ENCODE measurements around the gene USP6NL. TPM values are rescaled to one million over a fixed set of nuclear protein-coding genes. Genes with fewer than 3 reads are reported as not detected.

USP6NL gene
- total RNA-seq, 1 experiment from 2014 or later: 63.9 TPM

DNA sequence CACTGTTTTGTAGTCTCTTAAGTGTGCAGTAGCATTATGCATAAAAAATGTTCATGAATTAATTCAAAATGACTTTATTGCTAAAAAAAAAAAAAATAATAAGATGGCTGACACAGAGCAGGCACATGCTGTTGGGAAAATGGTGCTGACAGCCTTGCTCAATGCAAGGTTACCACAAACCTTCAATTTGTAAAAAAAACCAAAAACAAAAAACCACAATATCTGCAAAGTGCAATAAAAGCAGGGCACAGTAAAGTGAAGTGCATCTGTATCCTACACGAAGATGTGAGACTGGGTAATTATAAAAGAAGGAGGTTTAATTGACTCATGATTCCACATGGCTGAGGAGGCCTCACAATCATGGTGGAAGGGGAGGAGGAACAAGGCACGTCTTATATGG is 185.8 kb downstream of the USP6NL start:
- H3K4me3 ChIP-seq (ENCODE audit: low read length): no peak overlapping the region
- no peak overlapping the region for H3K4me2 ChIP-seq (ENCODE audit: low read depth, low read length, poor library complexity, severe bottlenecking)
- no peaks in the 10 kb centered on the region for H3K79me2 ChIP-seq (ENCODE audit: low read length)
- no peak overlapping the region for H2AFZ ChIP-seq (ENCODE audit: low read length)
- H3K36me3 ChIP-seq (ENCODE audit: insufficient read depth, low read length): no peaks in the 10 kb centered on the region
- H4K20me1 ChIP-seq (ENCODE audit: insufficient read depth, low read depth, low read length): no peaks in the 10 kb centered on the region
- H3K9me2 ChIP-seq (replicated peaks; ENCODE audit: insufficient read depth, low read length): no peaks in the 10 kb centered on the region
- H3K9me3 ChIP-seq (ENCODE audit: low read length): no peaks in the 10 kb centered on the region
- DNase-seq: no peak
- peaks cover 7% of the 10 kb centered on the region for H3K4me1 ChIP-seq (ENCODE audit: low read length)
- H3K27ac ChIP-seq (ENCODE audit: low read length): no peak overlapping the region
- H3K9ac ChIP-seq (ENCODE audit: low read length): no peak overlapping the region
- no peaks in the 10 kb centered on the region for H3K27me3 ChIP-seq (ENCODE audit: low read length)

DNA sequence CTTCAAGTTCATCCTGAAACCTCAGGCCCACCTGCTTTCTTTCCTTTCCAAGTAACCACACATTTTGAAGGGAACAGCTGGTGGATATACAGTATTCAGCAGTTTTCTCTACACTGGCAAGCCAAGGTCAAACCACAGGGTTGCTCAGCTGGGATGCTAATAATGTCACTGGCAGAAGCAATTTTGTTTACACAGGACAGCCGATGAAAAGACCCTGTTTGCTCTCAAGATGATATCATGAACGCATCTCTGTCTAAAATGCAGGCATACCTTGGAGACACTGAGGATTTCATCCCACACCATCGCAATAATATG is 186.2 kb downstream of the USP6NL start:
- peaks cover 7% of the 10 kb centered on the region for H3K4me1 ChIP-seq (ENCODE audit: low read length)
- H3K4me2 ChIP-seq (ENCODE audit: low read depth, low read length, poor library complexity, severe bottlenecking): no peak overlapping the region
- no peak overlapping the region for H3K27ac ChIP-seq (ENCODE audit: low read length)
- H3K27me3 ChIP-seq (ENCODE audit: low read length): no peaks in the 10 kb centered on the region
- H3K9me2 ChIP-seq (replicated peaks; ENCODE audit: insufficient read depth, low read length): no peaks in the 10 kb centered on the region
- H3K4me3 ChIP-seq (ENCODE audit: low read length): no peak overlapping the region
- no peaks in the 10 kb centered on the region for H4K20me1 ChIP-seq (ENCODE audit: insufficient read depth, low read depth, low read length)
- H3K9me3 ChIP-seq (ENCODE audit: low read length): no peaks in the 10 kb centered on the region
- H3K36me3 ChIP-seq (ENCODE audit: insufficient read depth, low read length): no peaks in the 10 kb centered on the region
- no peak overlapping the region for H2AFZ ChIP-seq (ENCODE audit: low read length)
- H3K79me2 ChIP-seq (ENCODE audit: low read length): no peaks in the 10 kb centered on the region
- DNase-seq: no peak
- no peak overlapping the region for H3K9ac ChIP-seq (ENCODE audit: low read length)

DNA sequence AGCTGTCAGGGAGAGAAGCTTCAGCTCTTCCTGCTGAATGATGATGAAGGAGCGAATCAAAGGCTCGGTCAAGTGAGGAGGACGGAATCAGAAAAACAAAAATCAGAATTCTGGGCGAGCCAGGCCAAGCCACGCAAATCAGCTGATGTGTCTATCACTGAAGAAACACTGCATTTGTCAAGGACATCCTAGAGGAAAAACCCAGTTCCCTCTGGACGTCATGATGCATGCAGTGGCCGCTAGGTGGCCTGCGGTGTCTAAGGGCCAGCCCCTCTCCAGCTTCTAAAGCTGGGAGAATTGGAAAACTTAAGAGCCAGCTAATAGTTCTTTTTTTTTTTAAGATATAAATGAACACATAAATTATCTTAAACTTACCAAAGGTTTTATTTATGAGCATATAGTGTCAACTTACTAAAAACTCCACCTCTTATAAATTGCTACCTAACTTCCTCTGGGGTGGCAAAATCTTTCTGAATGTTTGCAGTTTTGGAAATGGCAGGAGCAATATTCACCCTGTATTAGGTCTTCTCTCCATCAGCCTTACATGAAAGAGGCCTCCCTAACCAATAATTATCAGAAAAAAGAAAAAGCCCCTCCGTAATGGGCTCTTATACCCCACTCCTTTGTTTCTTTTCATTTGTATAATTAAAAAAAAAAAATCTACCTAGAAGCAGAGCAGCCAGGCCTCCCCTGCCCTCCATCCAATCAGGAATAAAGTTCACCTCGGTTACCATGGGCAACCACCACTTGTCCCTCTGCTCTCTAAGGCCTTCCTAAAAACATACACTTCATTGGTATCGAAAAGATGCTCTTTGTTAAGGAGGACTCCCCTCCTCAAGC is 186.8 kb downstream of the USP6NL start:
- Histone ChIP-seq H4K20me1 (ENCODE audit: insufficient read depth, low read depth, low read length) (no peaks in the 10 kb centered on the region), H3K4me1 (ENCODE audit: low read length) (peaks cover 7% of the 10 kb centered on the region), H3K9me3 (ENCODE audit: low read length) (no peaks in the 10 kb centered on the region), H3K79me2 (ENCODE audit: low read length) (no peaks in the 10 kb centered on the region), H3K27me3 (ENCODE audit: low read length) (no peaks in the 10 kb centered on the region), H3K4me3 (ENCODE audit: low read length) (no peak overlapping the region), H3K27ac (ENCODE audit: low read length) (no peak overlapping the region), H3K36me3 (ENCODE audit: insufficient read depth, low read length) (no peaks in the 10 kb centered on the region), H2AFZ (ENCODE audit: low read length) (no peak overlapping the region), H3K9me2 (replicated peaks; ENCODE audit: insufficient read depth, low read length) (no peaks in the 10 kb centered on the region), H3K4me2 (ENCODE audit: low read depth, low read length, poor library complexity, severe bottlenecking) (no peak overlapping the region), H3K9ac (ENCODE audit: low read length) (no peak overlapping the region)
- DNase-seq: peak; percentile 76

DNA sequence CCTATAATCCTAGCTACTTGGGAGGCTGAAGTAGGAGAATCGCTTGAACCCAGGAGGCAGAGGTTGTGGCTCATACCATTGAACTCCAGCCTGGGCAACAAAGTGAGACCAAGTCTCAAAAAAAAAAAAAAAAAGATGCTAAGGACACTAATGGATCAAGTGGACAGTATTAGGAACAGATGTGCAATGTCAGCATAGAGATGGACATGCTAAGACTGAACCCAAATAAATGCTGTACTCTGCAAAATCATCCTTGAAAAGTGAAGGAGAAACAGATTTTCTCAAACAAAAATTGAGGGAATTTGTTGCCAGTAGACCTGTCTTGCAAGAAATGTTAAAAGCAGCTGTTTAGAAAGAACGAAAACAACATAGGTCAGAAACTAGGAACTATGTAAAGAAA is 194.5 kb downstream of the USP6NL start:
- no peak overlapping the region for H3K9ac ChIP-seq (ENCODE audit: low read length)
- no peak overlapping the region for H3K27ac ChIP-seq (ENCODE audit: low read length)
- no peak overlapping the region for H2AFZ ChIP-seq (ENCODE audit: low read length)
- H4K20me1 ChIP-seq (ENCODE audit: insufficient read depth, low read depth, low read length): no peaks in the 10 kb centered on the region
- no peak overlapping the region for H3K4me3 ChIP-seq (ENCODE audit: low read length)
- no peaks in the 10 kb centered on the region for H3K4me1 ChIP-seq (ENCODE audit: low read length)
- H3K79me2 ChIP-seq (ENCODE audit: low read length): no peaks in the 10 kb centered on the region
- no peaks in the 10 kb centered on the region for H3K9me3 ChIP-seq (ENCODE audit: low read length)
- H3K9me2 ChIP-seq (replicated peaks; ENCODE audit: insufficient read depth, low read length): no peaks in the 10 kb centered on the region
- no peak overlapping the region for H3K4me2 ChIP-seq (ENCODE audit: low read depth, low read length, poor library complexity, severe bottlenecking)
- no peak for DNase-seq
- H3K36me3 ChIP-seq (ENCODE audit: insufficient read depth, low read length): no peaks in the 10 kb centered on the region
- no peaks in the 10 kb centered on the region for H3K27me3 ChIP-seq (ENCODE audit: low read length)

DNA sequence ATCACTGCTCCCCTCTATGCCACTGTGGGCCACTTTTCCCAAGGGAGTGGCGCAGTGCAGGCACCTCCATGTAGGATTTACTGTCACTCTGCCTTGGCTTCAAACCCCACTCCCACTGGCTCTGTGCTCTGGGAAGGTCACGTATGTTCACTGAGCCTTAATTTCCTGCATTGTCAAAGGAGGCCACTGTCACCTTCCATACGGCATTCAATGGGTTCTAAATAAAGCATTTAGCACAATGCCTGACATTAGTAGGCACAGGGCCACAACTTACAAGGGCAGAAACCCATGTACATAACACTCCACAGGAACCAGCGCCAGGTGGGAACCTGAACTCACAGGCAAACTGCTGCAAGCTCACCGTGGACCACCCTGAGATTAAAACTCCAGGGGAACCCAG is 196.4 kb downstream of the USP6NL start:
- Histone ChIP-seq H3K27me3 (ENCODE audit: low read length) (no peaks in the 10 kb centered on the region), H3K4me2 (ENCODE audit: low read depth, low read length, poor library complexity, severe bottlenecking) (no peak overlapping the region), H3K9me3 (ENCODE audit: low read length) (no peaks in the 10 kb centered on the region), H3K9me2 (replicated peaks; ENCODE audit: insufficient read depth, low read length) (no peaks in the 10 kb centered on the region), H3K4me1 (ENCODE audit: low read length) (no peaks in the 10 kb centered on the region), H3K27ac (ENCODE audit: low read length) (no peak overlapping the region), H4K20me1 (ENCODE audit: insufficient read depth, low read depth, low read length) (no peaks in the 10 kb centered on the region), H2AFZ (ENCODE audit: low read length) (no peak overlapping the region), H3K79me2 (ENCODE audit: low read length) (no peaks in the 10 kb centered on the region), H3K36me3 (ENCODE audit: insufficient read depth, low read length) (no peaks in the 10 kb centered on the region), H3K9ac (ENCODE audit: low read length) (no peak overlapping the region), H3K4me3 (ENCODE audit: low read length) (no peak overlapping the region)
- DNase-seq: no peak

DNA sequence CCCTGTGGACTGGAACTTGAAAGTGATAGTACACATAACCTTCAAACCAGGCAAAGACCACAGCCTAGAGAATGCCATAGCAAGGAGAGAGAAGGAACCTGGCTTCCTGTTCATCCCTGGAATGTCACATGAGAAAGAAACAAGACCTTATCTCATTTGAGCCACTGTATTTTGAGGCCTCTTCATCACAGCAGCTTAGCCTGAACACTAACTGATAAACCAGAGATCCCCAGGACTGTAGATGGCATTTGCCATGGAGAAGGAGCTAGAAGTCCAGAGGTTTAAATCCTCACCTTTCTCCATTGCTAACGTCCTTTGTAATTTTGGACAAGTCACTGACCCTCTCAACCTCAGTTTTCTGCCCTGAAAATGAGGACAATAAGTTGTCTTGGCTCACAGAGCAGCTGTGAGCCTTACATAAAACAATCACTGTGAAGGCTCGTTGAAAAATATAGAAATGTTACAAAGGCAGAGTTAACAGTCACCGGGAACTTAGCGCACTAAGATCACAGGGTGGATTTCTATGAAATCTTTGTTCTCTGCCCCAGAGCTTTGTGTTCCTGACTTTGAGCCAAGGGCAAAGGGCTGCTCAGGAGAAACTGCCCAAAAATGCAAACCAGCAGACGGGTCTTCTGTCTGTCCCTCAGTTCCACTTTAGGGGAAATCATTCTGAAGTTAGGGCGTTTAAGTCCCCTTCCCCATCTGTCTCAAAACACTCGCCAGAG is 197.0 kb downstream of the USP6NL start:
- H3K27me3 ChIP-seq (ENCODE audit: low read length): no peaks in the 10 kb centered on the region
- H3K4me2 ChIP-seq (ENCODE audit: low read depth, low read length, poor library complexity, severe bottlenecking): no peak overlapping the region
- no peaks in the 10 kb centered on the region for H3K36me3 ChIP-seq (ENCODE audit: insufficient read depth, low read length)
- no peak for DNase-seq
- H3K9me3 ChIP-seq (ENCODE audit: low read length): no peaks in the 10 kb centered on the region
- H4K20me1 ChIP-seq (ENCODE audit: insufficient read depth, low read depth, low read length): no peaks in the 10 kb centered on the region
- H3K79me2 ChIP-seq (ENCODE audit: low read length): no peaks in the 10 kb centered on the region
- H3K9ac ChIP-seq (ENCODE audit: low read length): no peak overlapping the region
- no peak overlapping the region for H3K4me3 ChIP-seq (ENCODE audit: low read length)
- H3K9me2 ChIP-seq (replicated peaks; ENCODE audit: insufficient read depth, low read length): no peaks in the 10 kb centered on the region
- H3K27ac ChIP-seq (ENCODE audit: low read length): no peak overlapping the region
- H3K4me1 ChIP-seq (ENCODE audit: low read length): no peaks in the 10 kb centered on the region
- H2AFZ ChIP-seq (ENCODE audit: low read length): no peak overlapping the region

DNA sequence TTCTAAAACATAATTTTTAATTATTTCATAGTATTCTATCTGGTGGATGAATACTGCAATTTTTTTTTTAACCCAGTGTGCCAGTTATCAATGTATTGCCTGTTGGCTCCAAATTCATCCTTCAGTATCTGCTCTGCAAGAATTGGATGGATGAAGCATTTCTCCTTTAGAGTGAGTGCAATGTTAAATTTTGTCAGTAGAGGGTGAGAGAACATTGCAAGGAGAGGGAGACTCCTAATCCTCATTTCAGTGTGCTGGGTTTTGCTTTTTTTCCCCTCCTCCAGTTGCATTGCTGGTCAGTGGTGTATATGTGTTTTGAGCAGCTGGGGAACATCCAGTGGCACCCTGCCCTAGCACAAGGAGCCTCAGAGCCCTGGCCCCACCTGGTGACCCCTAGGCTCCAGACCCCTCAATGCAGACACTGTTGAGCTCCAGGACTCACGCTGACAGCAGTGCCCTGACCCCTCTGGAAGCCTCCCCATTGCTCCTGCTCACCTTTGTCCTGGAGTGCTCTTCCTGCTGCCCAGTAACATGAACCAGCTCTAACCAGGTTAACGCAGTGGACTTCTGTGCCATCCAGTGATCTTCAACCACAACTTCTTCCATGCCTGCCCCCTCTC is 199.4 kb downstream of the USP6NL start:
- no peak overlapping the region for H2AFZ ChIP-seq (ENCODE audit: low read length)
- H3K27me3 ChIP-seq (ENCODE audit: low read length): no peaks in the 10 kb centered on the region
- H4K20me1 ChIP-seq (ENCODE audit: insufficient read depth, low read depth, low read length): no peaks in the 10 kb centered on the region
- no peak overlapping the region for H3K4me2 ChIP-seq (ENCODE audit: low read depth, low read length, poor library complexity, severe bottlenecking)
- H3K4me1 ChIP-seq (ENCODE audit: low read length): no peaks in the 10 kb centered on the region
- peak; percentile 74 for DNase-seq
- no peak overlapping the region for H3K27ac ChIP-seq (ENCODE audit: low read length)
- H3K4me3 ChIP-seq (ENCODE audit: low read length): no peak overlapping the region
- no peaks in the 10 kb centered on the region for H3K79me2 ChIP-seq (ENCODE audit: low read length)
- no peaks in the 10 kb centered on the region for H3K9me3 ChIP-seq (ENCODE audit: low read length)
- H3K9ac ChIP-seq (ENCODE audit: low read length): no peak overlapping the region
- H3K36me3 ChIP-seq (ENCODE audit: insufficient read depth, low read length): no peaks in the 10 kb centered on the region
- no peaks in the 10 kb centered on the region for H3K9me2 ChIP-seq (replicated peaks; ENCODE audit: insufficient read depth, low read length)

DNA sequence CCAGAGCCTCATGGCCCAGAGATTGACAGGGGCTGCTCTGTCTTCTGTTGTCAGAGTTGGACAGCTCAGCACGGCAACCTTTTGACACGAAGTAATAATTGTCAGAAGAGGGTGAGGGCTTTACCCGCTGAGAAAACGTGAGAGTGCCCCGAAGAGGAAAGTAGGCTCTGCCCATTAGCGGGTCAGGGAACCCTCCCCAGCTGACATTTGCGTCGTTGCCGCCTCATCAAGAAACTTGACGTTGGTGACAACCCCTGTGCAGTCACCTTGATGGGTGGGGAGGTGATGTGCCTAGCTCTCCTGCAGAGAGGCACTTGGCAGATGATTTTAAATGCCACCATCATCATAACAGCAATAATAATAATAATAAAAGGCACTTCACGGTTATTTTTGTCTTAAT is 202.1 kb downstream of the USP6NL start:
- no peak overlapping the region for H3K4me3 ChIP-seq (ENCODE audit: low read length)
- no peak overlapping the region for H3K4me2 ChIP-seq (ENCODE audit: low read depth, low read length, poor library complexity, severe bottlenecking)
- DNase-seq: no peak

More for the DNA sequence above, 202.1 kb downstream of the USP6NL start:
- H3K36me3 ChIP-seq (ENCODE audit: insufficient read depth, low read length): no peaks in the 10 kb centered on the region
- H3K9me2 ChIP-seq (replicated peaks; ENCODE audit: insufficient read depth, low read length): no peaks in the 10 kb centered on the region
- H2AFZ ChIP-seq (ENCODE audit: low read length): no peak overlapping the region
- no peak overlapping the region for H3K27ac ChIP-seq (ENCODE audit: low read length)
- no peaks in the 10 kb centered on the region for H4K20me1 ChIP-seq (ENCODE audit: insufficient read depth, low read depth, low read length)
- no peaks in the 10 kb centered on the region for H3K9me3 ChIP-seq (ENCODE audit: low read length)
- no peaks in the 10 kb centered on the region for H3K27me3 ChIP-seq (ENCODE audit: low read length)
- H3K4me1 ChIP-seq (ENCODE audit: low read length): no peaks in the 10 kb centered on the region
- no peak overlapping the region for H3K9ac ChIP-seq (ENCODE audit: low read length)
- H3K79me2 ChIP-seq (ENCODE audit: low read length): no peaks in the 10 kb centered on the region

Data from Karpas-422 (cell line).